Bronchial epithelial cell (primary cell): ENCODE measurements around the gene AUP1. TPM values are rescaled to one million over a fixed set of nuclear protein-coding genes. Genes with fewer than 3 reads are reported as not detected.
A peak's percentile ranks its signal among the peaks of the same experiment; 100 is the strongest.

Experiments
- DNase-seq: peaks from one replicate; pipeline ENCODE4 v3.0.0-alpha.2; 2010; ENCODE audit warnings: low read depth
- FAIRE-seq: peaks from 2 replicates; lab custom pipeline; 2011; peaks lifted over from hg19 to GRCh38; lab: Jason Lieb, UNC
- H3K27me3 ChIP-seq: 2 replicates; pipeline ENCODE4 v1.5.1; 2011; ENCODE audit warnings: low read length; ENCODE audit not compliant: control insufficient read depth, insufficient read depth
- H3K36me3 ChIP-seq: 2 replicates; pipeline ENCODE4 v1.5.1; 2011; ENCODE audit warnings: low read length; ENCODE audit not compliant: control insufficient read depth, insufficient read depth
- H3K4me3 ChIP-seq: 2 replicates; pipeline ENCODE4 v1.5.1; 2011; ENCODE audit warnings: mild to moderate bottlenecking, low read depth, low read length, control low read depth
- total RNA-seq: library from RNA; depleted of rRNA; stranded (reverse); fragments of >200 nt; gene quantifications from 2 replicates; pipeline ENCODE4 v1.2.1, GENCODE V29; 2014
- TF ChIP-seq, protein P1 (sequence below): IDR thresholded peaks from 2 replicates; pipeline ENCODE4 v1.5.1; 2011; ENCODE audit warnings: mild to moderate bottlenecking, moderate library complexity, low read length, control low read depth, inconsistent platforms; ENCODE audit not compliant: insufficient read depth, severe bottlenecking

The AUP1 gene
- total RNA-seq, 1 donor from 2014 or later: 198 TPM

- DNase-seq: no peak
- FAIRE-seq: no peak
- TF ChIP-seq, protein P1, sequence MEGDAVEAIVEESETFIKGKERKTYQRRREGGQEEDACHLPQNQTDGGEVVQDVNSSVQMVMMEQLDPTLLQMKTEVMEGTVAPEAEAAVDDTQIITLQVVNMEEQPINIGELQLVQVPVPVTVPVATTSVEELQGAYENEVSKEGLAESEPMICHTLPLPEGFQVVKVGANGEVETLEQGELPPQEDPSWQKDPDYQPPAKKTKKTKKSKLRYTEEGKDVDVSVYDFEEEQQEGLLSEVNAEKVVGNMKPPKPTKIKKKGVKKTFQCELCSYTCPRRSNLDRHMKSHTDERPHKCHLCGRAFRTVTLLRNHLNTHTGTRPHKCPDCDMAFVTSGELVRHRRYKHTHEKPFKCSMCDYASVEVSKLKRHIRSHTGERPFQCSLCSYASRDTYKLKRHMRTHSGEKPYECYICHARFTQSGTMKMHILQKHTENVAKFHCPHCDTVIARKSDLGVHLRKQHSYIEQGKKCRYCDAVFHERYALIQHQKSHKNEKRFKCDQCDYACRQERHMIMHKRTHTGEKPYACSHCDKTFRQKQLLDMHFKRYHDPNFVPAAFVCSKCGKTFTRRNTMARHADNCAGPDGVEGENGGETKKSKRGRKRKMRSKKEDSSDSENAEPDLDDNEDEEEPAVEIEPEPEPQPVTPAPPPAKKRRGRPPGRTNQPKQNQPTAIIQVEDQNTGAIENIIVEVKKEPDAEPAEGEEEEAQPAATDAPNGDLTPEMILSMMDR: no peak
- Histone ChIP-seq H3K36me3 (peaks cover 1% of the 10 kb centered on the region), H3K27me3 (peaks cover 9% of the 10 kb centered on the region), H3K4me3 (peak overlapping the region; percentile 33)
Observed at GRCh38 chr2:74497777-74498499, 31.6 kb downstream of the AUP1 start.

DNA sequence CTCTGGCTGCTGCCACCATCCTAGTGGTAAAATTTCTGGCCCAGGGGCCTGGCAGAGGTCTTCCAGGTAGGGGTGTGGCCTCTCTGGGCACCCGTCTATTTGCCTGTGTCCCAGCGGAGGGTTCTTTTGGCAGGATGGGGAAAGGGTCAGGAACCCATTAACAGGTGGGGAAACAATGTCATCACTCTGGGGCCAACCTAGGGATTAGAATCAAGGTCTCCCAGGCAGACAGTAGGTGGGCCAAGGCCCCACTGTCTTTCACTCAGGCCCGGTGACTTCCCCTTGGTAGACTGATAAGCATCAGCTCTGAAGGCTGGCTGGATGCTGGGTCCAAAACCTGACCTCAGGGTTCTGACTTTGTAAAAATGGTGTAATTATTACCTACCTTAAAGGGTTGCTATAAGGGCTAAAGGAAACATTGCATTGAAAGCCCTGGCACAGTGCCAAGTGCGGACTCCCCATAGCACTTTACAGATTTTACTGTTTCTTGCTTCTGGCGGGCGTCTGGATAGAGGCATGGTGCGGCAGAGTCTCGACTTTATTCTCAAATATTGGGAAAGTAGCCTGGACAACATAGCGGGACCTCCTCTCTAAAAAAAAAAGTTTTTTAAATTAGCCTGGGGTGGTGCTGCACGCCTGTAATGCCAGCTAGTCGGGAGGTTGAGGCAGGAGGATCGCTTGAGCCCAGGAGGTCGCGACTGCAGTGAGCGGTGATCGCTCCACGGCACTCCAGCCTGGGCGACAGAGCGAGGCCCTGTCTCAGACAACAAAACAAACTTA, 32.3 kb downstream of the AUP1 start:
- DNase-seq: no peak
- TF ChIP-seq, protein P1: no peak
- Histone ChIP-seq H3K27me3 (peaks cover 9% of the 10 kb centered on the region), H3K4me3 (no peak overlapping the region), H3K36me3 (peaks cover 1% of the 10 kb centered on the region)
- FAIRE-seq: no peak

DNA sequence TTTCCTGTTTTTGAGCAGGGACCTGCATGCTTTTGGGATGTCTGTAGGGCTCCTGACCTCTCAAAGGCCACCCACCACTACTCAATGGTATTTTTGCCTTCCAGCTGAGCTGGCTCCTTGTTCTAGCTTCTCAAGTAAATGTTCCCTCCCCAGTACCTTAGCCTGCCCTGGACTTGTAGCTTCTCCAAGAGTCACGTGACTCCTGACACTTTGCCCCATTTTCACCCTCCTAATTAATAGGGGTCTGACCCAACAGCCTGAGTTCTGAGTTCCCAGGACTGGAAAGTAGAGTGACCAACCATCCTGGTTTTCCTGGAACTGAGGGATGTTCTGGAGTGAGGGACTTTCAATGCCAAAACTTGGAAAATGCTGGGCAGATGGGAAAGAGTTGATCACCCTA, 34.1 kb downstream of the AUP1 start:
- H3K36me3 ChIP-seq: peaks cover 14% of the 10 kb centered on the region
- FAIRE-seq: no peak
- no peak overlapping the region for H3K4me3 ChIP-seq
- DNase-seq: no peak
- H3K27me3 ChIP-seq: peaks cover 9% of the 10 kb centered on the region
- TF ChIP-seq, protein P1: no peak

DNA sequence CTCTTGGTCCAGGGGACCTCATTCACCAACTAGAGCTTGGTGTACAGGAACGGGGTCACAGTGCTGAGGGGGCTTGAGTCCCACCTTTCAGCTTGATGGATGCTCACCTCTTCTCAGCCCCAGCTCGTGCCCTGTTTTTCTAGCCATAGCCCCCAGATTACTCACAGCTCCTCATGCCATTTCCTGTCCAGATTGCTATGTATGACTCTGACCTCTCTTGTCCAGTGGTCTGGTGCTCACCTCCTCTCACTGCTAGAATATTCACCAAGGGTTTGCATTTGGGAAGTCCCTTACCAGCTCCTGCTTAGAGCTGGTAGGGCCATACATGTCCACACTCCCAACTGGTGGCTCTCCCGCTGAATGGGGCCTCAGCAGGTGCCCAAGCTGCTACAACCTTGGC, 36.0 kb downstream of the AUP1 start:
- Histone ChIP-seq H3K4me3 (no peak overlapping the region), H3K27me3 (peaks cover under 1% of the 10 kb centered on the region), H3K36me3 (peaks cover 14% of the 10 kb centered on the region)
- FAIRE-seq (no peak), DNase-seq (no peak)
- TF ChIP-seq, protein P1: no peak

GRCh38 chr2:74491648-74492544, 37.6 kb downstream of the AUP1 start:
- Histone ChIP-seq H3K27me3 (no peaks in the 10 kb centered on the region), H3K4me3 (no peak overlapping the region), H3K36me3 (peaks cover 14% of the 10 kb centered on the region)
- FAIRE-seq (no peak), DNase-seq (no peak)
- TF ChIP-seq, protein P1: no peak
